NCI-H774 (cell line): Measurements from ENCODE around the gene RAB12.

ENCODE experiments used
- DNase-seq: peaks from one replicate; lab custom pipeline; 2025; lab: John Stamatoyannopoulos, UW

Gene RAB12

GRCh38 chr18:8685141-8685913, 76.1 kb downstream of the RAB12 start:
- no peak for DNase-seq

- DNase-seq, result no peak
These were observed 76.6 kb downstream of the RAB12 start for GRCh38 chr18:8685914-8686216.

GRCh38 chr18:8686611-8687010, 77.4 kb downstream of the RAB12 start:
- DNase-seq, result no peak

GRCh38 chr18:8688216-8688800, 79.1 kb downstream of the RAB12 start:
- no peak for DNase-seq

- DNase-seq, result no peak
These were observed 79.6 kb downstream of the RAB12 start for GRCh38 chr18:8688816-8689215.
